Measurements from ENCODE around the gene IFNGR1.

Gene IFNGR1

DNA sequence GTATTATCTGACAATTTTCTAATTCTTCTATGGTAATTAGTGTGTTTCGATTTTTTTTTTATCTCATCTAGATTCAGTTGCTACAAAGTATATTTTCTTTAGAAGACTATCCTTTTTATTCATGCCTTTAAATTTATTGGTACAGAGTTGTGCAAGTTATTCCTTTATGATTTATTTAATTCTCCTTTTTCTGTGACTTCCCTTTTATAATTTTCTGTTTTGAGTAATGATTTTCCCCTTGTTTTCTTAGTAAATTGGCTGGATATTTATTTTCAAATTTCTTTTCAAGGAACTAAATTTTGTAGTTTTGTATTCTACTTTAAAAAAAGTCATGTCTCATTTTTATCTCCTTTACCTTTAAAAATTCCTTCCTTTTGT is 43.3 kb downstream of the IFNGR1 start:
- DNase-seq (ENCODE audit: low read depth) = no peak

GRCh38 chr6:137175157-137175867 is 43.9 kb downstream of the IFNGR1 start:
- DNase-seq (ENCODE audit: low read depth) = no peak

GRCh38 chr6:137173501-137173900 is 45.7 kb downstream of the IFNGR1 start, which contains the start of gene IL22RA2:
IL22RA2 (minus strand) TSS chr6:137173644; CDS start chr6:137161749, 11,895 bp downstream.
- no peak for DNase-seq (ENCODE audit: low read depth)

- no peak for DNase-seq (ENCODE audit: low read depth)
Measured at GRCh38 chr6:137172734-137173431, 46.3 kb downstream of the IFNGR1 start.

DNA sequence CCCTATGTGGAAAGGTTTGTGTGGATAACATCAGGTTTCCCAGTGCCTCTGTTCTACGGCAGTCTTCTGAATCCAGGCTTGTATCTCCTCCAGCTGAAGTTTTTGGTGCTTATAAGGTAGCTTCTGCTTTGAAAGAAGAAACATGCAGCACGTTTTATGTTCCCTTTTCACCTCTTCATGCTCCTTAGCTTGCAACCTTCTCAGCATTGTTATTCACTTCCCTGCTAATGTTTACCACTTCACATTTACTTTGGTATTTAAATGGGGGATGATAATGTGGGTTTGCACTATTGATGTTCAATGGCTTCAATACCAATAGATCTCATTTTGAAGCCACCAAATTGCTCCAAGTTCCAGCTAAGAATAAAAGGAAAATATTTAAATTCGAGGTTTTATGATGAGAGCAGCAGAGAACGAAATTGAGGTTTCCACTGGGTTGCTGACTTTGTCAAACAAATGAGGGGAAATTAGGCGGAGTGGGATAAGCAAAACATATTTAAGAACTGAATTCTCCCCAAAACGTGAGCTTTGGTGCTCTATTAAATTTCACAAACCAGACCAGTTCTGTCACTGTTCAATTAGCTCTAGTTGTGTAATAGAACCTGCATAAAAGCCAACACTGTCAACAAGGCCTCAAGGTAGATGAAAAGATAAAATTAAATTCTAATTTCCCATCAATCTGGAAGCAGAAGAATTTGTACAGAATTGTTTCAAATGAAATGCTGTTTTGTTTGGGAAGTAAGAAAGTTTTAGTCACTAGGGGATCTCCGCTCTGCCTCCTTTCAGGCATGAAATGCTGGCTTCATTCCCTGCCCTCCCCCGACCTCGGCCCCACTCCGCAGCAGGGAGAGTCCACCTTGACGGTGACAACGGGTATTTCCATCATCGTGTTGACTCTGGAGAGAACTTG is 47.1 kb downstream of the IFNGR1 start:
- no peak for DNase-seq (ENCODE audit: low read depth)

- no peak for DNase-seq (ENCODE audit: low read depth)
Measured at GRCh38 chr6:137171053-137171374, 48.2 kb downstream of the IFNGR1 start.

- DNase-seq (ENCODE audit: low read depth) = no peak
Measured at GRCh38 chr6:137170266-137171052, 48.7 kb downstream of the IFNGR1 start.

DNA sequence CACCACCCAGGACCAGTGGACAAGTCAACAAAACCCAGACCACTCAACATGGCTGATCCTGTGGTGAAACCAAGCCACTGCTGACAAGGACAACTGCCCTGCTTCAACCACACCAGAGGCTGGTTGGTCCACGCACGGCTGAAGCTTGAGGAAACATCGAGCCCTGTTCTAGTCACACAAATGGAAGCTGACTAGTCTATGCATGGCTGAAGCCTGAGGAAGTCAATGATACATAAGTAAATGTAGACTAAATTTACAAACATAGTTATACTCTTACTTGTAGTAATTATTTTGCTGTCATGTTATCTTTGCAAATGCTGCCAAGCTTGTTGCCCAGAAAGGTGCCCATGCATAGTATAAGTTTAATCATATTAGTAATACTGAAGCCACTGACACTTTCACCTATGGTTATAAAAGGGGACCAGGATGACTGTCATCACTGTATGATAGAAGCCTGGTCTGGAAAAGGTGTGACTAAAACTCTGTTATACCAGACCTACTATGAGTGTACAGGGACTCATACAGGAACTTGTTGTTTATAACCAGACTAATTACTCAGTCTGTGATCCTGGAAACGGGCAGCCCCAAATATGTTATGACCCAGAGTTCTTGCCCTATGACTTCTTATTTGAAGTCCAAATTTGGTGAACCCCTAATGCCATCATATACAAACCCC is 51.3 kb downstream of the IFNGR1 start:
- DNase-seq (ENCODE audit: low read depth) = no peak

- no peak for DNase-seq (ENCODE audit: low read depth)
Measured at GRCh38 chr6:137166247-137167098, 52.7 kb downstream of the IFNGR1 start.

DNA sequence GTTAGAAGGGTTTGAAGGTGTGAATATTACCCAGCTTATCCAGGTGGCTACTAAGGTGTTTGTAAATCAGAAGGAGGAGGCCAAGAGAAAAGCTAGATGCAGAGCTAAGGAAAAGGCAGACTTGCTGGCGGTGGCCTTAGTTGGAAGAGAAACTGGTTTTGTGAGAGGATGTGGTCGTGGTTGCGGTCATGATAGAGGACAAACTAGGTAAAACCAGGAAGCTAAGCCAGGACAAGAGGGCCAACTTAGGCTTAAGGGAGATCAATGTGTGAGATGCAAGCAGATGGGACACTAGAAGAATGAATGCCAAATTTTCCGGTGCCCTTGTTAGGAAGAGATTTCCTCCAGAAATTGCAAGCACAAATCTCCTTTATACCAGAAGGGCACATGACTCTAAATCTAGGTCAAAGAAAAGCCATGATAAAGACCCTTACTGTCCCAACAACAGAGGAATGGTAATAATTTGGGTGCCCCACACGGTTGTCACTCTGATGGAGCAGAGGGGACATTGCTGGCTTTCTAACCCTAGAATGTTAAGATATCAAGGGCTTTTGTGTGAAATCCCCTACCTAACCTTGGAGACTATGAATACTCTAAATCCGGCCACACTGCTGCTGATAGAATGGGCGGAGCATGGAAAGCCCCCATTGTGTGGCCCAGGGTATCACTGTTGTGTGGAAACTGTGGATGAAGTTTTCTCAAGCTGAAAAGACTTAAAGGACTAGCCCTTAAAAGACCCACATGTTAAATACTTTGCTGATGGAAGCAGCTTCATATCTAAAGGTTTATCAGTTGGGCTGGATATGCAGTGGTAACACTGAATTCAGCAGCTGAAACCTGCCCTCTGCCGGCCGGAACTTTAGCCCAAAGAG is 53.6 kb downstream of the IFNGR1 start:
- peak; percentile 34 for DNase-seq (ENCODE audit: low read depth)

- DNase-seq (ENCODE audit: low read depth) = no peak
Measured at GRCh38 chr6:137163732-137164318, 55.4 kb downstream of the IFNGR1 start.

DNA sequence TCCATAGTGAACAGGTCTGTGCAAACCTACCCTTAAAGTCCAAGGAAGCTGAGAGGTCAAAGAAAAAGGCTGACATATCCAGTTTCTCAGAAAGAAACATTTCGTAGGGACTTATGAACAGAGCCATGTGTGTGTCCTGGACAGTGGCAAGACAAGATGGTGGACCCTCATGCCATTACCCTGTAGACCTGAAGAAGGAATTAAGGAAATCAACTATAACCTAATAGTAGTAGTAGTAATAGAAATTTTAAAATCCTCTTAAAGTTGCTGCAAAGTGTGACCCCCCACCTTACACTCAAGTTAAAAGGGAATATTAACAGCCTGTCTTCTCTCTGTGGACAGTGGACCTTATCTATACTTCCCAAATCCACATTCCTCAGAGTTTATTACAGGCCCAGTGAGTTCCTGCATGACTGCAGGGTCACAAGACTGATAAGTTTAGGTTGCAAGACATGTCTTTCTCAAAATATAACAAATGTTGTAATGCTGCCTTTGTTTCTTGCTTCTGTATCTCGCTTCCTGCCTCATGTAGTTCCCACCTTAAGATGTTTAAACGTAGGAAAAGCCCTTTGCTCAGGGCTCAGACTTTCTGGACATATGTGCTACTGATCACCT is 56.4 kb downstream of the IFNGR1 start:
- DNase-seq (ENCODE audit: low read depth) = no peak

GRCh38 chr6:137161949-137162348 is 57.2 kb downstream of the IFNGR1 start:
- DNase-seq (ENCODE audit: low read depth) = no peak

DNA sequence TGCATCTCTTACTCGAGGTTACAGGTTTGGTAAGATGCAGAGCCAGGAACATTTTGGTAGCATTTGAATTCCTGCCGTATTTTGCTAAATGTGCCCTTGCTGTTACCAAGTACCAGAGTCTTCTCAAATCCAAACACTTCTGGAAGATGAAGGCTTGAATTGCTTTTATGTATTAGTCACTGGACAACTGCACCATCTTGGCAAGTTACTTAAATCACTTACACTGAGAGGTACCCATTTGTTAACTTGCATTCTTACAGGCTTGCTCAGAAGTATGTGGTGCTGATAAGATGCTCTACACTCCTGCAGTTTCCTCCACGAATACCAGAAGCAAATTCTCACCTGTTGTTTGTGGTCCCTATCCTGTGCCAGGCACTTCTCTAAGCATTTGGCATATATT is 58.4 kb downstream of the IFNGR1 start:
- DNase-seq (ENCODE audit: low read depth) = peak; percentile 95

DNA sequence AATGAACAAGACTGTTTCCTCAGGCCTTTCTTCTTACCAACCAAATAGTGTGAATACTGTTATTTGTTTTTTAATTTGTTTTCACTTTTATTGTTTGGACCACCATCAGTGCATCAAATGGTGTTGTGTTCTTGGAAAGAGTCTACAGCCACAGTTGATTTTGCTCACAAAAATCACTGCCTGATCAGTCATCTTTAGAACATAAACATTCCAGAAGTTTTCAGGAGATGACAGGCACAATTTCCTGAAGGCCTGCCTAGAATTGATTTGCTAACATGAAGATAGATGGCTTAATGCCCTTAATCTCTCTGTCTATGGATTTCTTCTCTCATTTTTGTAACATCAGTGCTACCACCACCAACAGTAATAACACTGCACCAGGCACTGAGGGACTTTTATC is 59.3 kb downstream of the IFNGR1 start:
- DNase-seq (ENCODE audit: low read depth) = peak; percentile 15

DNA sequence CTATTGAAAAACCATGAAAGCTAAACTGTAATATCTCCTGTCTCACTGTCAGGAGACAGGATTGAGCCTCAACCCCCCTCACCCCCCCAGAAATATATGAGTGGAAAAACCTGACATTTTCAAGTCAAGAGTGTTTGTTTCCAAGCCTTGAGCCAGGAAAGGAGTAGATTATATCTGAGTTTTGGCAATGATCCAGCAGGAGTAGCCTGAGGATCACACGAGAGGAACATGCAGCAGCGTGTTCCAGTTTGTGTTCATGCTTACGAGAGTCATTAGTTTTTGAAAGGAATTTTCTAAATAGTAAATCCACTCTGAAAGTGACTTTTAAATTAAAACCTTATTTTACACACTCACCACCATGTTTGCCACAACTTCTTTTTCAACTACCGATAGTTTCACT is 61.6 kb downstream of the IFNGR1 start:
- DNase-seq (ENCODE audit: low read depth) = peak; percentile 19

DNA sequence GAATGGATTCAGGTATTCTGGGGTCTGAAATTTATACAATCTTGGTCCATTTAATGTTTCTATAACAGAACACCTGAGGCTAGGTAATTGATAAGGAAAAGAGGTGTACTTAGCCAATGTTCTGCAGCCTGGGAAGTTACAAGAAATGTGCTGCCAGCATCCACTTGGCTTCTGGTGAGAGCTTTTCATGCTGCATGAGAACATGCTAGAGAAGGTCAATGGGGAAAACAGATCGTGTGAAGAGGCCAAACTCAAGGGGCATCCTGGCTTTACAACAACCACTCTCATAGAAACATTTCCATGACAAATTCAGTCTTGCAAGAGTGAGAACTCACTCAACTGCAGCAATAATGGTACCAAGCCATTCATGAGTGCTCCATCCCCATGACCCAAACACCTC is 62.5 kb downstream of the IFNGR1 start:
- DNase-seq (ENCODE audit: low read depth) = no peak

DNA sequence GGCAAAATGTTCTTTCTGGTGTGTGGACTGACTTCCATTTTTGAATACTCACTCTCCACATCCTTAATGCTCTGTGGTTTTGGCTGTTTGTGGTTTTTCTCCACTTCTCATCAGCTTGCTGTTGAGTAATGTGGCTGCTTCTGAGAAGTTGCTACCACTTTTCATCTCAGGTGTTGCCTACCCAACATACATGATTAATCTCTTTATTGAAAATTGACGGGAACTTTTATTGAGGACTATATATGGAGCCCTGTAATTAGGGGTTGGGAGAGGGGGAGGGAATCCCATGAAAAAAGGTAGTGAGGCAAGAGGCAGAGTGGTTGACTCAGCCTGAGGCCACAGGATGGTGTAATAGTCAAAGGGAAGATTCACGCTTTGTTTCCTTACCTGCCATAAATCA is 63.4 kb downstream of the IFNGR1 start:
- peak; percentile 88 for DNase-seq (ENCODE audit: low read depth)

DNA sequence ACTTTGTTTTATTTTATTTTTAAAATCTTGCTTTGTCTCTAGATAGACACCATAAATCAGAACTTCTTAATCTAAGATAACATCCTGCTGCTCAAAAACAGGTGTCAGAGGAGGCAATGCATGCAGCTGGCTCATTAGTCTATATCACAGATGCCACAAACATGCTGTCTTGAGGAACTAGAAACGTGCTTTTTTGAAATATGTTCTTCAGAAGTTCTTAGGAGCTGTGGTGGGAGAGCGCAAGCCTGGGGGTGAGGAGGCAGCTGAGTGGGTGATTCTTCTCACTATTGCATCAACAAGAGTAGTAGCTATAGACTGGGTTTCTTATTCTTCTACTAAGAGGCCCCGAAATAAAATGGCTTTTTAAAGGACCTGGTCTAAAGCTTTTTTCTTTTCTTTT is 69.1 kb downstream of the IFNGR1 start:
- DNase-seq (ENCODE audit: low read depth) = no peak
